Ammon's horn (tissue), 1 donor: ENCODE measurements around the gene CABLES1.

ENCODE experiments used
- DNase-seq: peaks from one replicate; pipeline ENCODE4 v3.0.0-alpha.2; 2016; ENCODE audit warnings: low spot score

The CABLES1 gene

DNA sequence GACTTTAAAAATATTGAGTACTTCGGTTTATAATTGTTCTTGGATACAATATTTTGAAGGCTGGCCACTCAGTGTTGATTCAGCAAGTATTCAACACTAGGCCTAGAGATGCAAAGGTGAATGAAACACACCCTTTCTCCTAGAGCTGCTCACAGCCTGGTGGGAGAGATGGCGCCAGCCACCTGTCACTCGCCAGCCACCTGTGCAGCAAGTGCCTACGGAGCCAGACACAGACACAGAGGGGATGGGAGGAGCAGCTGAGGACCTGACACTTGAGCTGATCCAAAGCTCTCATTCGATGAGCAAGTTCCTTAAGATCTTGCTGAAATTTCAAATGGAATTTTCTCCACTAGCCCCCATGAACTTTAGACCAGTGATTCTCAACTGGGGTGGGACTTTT is 166.7 kb downstream of the CABLES1 start:
- DNase-seq: no peak

- no peak for DNase-seq
Observed at GRCh38 chr18:23302511-23302850, 167.2 kb downstream of the CABLES1 start.

DNA sequence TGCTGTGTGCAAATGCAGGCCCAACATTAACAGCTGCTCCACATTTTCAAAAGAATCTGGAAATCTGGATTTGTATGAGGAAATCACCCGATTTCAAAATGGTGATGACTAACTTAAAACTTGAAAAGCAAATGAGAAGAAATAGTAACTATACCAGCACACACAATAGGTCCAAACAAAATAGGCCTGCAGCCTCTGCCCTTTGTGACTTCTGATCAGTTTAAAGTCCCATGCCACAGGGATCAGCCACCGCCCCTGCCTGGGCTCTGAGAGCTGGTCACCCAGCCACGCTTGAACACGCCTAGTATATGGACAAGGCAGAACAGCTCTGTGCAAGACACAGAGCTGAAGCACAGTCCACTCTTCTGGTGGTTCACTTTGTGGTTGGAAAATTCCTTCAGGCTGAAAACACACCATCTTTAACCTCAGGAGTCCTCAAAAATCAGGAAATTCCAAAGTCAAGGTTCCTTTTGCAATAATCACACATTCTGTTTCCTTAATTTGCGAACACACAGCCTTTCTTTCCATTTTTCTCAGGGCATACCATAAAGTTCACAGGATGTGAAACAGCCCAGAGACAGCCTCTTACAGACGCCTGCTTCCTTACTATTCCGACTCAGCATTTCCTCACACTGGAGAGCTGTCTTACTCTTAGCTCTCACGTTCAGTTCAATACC is 167.7 kb downstream of the CABLES1 start:
- DNase-seq: no peak

GRCh38 chr18:23306822-23307221 is 171.5 kb downstream of the CABLES1 start:
- no peak for DNase-seq

- DNase-seq: no peak
Observed at GRCh38 chr18:23307567-23308295, 172.4 kb downstream of the CABLES1 start.
